ENCODE results near the gene WDFY3.

- TF ChIP-seq, protein P1, sequence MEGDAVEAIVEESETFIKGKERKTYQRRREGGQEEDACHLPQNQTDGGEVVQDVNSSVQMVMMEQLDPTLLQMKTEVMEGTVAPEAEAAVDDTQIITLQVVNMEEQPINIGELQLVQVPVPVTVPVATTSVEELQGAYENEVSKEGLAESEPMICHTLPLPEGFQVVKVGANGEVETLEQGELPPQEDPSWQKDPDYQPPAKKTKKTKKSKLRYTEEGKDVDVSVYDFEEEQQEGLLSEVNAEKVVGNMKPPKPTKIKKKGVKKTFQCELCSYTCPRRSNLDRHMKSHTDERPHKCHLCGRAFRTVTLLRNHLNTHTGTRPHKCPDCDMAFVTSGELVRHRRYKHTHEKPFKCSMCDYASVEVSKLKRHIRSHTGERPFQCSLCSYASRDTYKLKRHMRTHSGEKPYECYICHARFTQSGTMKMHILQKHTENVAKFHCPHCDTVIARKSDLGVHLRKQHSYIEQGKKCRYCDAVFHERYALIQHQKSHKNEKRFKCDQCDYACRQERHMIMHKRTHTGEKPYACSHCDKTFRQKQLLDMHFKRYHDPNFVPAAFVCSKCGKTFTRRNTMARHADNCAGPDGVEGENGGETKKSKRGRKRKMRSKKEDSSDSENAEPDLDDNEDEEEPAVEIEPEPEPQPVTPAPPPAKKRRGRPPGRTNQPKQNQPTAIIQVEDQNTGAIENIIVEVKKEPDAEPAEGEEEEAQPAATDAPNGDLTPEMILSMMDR (conservative IDR thresholded peaks at IDR 0.05; ENCODE audit: low read depth in 2 of 2) = no peak
- no peak for TF ChIP-seq EZH2phosphoT487 (IDR thresholded peaks at IDR 0.05; ENCODE audit: unreplicated experiment)
- TF ChIP-seq POLR2AphosphoS5 (IDR thresholded peaks at IDR 0.05; ENCODE audit: low read depth) = no peak
- no peak for TF ChIP-seq STAT1 (IDR thresholded peaks at IDR 0.05; ENCODE audit: unreplicated experiment)
- TF ChIP-seq EZH2 (IDR thresholded peaks at IDR 0.05; ENCODE audit: low read depth, unreplicated experiment) = no peak
- no peak for TF ChIP-seq REST (IDR thresholded peaks at IDR 0.05; ENCODE audit: unreplicated experiment)
- no peak for TF ChIP-seq CREB1 (CRISPR knock-in tag; IDR thresholded peaks at IDR 0.05; ENCODE audit: low read depth)
- TF ChIP-seq NANOG (IDR thresholded peaks at IDR 0.05; ENCODE audit: borderline replicate concordance) = no peak
- TF ChIP-seq, protein P2, sequence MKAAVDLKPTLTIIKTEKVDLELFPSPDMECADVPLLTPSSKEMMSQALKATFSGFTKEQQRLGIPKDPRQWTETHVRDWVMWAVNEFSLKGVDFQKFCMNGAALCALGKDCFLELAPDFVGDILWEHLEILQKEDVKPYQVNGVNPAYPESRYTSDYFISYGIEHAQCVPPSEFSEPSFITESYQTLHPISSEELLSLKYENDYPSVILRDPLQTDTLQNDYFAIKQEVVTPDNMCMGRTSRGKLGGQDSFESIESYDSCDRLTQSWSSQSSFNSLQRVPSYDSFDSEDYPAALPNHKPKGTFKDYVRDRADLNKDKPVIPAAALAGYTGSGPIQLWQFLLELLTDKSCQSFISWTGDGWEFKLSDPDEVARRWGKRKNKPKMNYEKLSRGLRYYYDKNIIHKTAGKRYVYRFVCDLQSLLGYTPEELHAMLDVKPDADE (IDR thresholded peaks at IDR 0.05) = no peak
- no peak for TF ChIP-seq ZNF331 (CRISPR knock-in tag; IDR thresholded peaks at IDR 0.05; ENCODE audit: low read depth)
- TF ChIP-seq JUNB (IDR thresholded peaks at IDR 0.05; ENCODE audit: unreplicated experiment) = no peak
- no peak for TF ChIP-seq ZNF114 (CRISPR knock-in tag; IDR thresholded peaks at IDR 0.05)
These were observed 7.4 kb upstream of the WDFY3 start for GRCh38 chr4:84973856-84974255.
